Epidermal melanocyte (primary cell): ENCODE results near the gene FLNC.

Experiments
- DNase-seq: peaks from one replicate; pipeline ENCODE4 v3.0.0; 2011; ENCODE audit warnings: low spot score; ENCODE audit not compliant: insufficient read length

FLNC gene

DNA sequence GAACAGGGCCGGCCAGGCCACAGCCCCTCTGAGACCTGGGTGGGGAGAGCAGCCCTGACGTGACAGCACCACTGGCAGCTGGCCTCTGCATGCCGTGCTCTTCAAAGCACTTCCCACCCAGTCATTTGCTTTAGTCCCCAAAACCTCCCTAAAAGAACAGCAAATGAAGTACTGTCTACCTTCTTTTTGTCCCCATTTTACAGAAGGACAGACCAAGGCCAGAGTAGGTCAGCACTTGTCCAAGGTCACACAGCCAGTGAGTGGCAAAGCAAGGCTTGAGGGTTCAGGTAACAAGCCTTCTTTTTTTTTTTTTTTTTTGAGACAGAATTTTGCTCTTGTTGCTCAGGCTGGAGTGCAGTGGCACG is 47.5 kb downstream of the FLNC start:
- peak; percentile 1 for DNase-seq

DNA sequence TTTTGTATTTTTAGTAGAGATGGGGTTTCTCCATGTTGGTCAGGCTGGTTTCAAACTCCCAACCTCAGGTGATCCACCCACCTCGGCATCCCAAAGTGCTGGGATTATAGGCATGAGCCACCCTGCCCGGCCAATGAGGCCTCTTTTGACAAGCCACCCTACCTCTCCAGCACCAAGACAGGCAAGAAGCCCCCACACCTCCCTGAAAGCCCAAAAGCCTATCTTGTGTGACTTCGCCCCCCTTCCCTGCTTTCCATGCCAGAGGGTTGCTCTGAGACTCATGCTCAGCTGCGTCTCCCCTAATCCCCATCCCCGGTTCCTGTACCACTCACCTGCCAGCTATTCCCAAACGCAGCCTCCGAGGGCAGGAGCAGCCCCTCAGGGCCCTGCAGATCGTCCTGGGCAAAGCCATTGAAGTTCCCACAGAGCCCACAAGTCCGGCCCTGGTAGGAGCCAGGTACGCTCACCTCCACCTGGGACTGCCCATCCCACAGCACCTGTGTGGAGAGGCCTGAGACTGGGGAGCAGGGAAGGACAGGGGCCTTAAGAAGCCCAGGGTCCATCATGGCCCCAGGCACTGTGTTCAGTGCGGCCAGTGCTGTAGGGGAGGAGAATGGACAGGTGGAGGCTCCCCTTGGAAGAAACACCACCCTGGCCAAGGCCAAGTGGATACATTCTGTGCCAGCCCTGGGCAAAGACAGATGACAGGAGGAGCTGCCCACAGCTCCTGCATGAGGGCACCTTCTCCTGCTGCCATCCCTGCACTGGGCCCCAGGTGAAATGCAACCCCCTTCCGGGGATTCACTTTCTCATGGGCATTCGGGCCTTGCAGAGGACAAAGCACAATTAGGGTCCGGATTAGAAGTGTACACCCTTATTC is 48.3 kb downstream of the FLNC start:
- peak; percentile 9 for DNase-seq

DNA sequence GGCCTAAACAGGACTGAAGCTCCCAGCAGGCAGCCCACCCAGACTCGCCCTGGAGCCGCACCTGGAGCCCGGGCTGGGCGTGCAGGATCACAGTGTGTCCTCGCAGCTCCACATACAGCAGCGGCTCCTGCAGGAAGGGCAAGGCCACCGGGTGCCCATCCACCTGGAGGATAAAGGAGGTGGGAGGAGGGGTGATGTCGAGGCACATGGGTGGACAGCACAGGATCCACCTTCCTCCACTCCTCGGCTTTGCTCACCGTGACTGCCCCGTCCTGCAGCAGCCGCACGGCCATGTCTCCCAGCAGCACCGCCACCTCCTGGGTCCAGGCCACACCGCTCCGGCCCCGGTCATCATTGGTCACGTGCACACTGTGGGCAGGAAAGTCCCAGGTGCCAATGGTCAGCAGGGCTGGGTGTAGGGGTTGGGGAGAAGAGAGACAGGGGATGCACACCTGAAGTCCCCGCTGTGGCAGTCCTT is 49.3 kb downstream of the FLNC start:
- no peak for DNase-seq

DNA sequence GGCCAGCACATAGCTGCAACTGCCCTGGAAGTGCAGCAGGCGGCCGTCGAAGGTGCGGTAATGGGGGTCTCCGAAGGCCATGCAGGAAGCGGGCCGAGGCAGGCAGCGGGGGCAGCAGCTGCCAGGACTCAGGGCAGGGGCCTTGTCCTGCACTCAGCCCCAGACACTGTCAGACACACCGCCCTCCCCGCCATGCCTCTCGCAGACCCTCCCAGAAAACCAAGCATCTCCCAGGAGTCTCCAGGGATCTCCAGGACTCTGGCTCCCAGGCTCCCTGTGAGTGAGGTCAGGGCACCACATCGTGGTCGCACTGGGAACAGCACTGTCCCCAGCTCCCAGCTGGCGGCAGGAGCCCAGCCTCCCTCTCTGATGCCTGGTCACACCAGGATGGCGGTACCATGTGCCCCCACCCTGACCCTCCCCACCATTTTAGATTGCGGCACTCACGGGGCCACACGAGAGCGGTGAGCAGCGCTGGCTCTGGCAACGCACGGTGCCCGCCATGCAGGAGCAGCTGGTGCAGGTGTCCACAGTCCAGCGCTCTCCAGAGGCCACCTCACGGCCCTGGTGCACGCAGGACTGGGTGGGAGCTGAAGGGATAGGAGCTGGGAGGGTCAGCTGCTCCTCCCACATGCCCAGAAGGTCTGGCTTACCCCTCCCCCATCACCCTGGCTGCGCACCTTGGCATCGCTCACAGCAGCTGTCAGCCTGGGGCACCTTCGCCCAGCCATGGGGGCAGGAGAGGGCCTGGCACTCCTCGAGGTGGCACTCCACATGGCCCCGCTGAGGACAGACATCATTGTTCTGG is 49.9 kb downstream of the FLNC start:
- DNase-seq, result peak; percentile 96

DNA sequence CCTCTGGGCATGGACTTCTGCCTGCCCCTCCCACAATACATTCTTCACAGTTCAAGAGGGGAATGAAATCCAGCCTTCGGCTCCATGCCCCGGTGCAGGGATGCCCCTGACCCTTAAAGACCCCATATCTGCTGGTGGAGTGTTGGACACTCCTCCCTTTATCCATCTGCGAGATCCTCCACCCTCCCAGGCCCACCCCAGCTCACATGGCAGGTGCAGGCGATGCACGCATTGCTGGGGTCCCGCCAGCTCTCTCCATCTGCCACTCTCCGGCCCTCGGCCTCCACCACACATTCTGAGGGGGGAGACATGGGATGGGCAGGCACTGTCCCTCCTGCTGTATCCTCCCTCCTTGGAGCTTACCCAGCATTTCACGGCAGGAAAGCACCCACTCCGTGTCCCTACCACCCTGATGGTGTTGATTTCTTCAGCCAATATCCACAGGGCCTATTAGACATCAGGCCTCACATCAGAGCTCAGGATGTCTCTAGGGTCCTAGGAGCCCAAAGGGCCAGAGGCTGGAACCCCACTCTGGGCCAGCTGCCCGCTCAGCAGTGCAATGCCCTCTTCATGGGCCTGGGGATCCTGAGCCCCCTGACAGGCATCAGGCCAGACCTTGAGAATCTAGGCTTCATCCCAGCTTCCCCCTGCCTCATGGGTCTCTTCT is 50.7 kb downstream of the FLNC start:
- peak; percentile 6 for DNase-seq

DNA sequence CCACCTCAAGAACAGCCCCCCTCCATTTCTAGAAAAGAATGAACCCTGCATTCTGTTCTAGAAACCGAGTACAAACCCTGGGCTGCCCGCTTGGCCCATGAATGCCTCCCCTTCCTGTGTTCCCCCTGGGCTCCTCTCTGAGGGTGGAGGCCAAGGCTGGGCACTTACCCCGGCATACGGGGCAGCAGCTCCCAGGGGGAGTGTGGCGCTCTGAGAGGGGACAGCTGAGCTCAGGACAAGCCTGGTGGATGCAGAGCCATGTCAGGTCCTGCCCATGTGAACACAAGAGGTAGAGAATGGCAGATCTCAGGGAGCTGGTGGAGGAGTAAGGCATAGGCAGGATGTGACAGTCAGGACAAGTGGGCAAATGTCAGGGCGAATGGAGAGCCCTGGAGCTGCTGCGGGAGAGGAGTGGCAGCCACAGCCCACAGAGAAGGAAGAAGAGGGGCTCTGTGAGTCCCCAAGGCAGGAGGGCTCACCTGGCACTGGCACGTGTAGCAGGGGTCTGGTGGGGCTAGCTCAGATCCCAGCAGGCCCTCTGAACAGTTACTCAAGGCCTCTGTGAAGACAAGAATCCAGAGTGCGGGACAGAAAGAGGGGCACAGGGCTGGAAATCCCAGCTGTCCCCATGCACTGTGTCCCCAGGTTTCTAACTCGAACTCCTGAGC is 51.4 kb downstream of the FLNC start:
- peak; percentile 11 for DNase-seq

DNA sequence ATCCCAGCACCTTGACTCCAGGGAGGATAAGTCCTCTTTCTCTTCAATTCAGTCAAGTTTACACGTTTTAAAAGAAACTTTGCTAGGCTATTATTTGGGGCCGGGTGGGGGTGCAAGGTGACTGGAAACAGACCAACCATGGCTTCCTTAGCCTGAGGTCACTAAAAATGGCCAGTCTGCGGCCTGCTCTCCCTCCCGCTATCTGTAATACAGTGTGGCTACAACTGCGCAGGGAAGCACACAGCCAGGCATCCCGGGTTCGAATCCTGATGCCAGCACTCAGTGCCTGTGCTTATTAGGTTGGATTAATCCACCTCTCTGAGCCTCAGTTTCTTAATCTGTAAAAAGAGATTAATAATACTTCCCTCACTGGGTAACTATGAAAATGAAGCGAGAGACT is 51.9 kb downstream of the FLNC start:
- no peak for DNase-seq

DNA sequence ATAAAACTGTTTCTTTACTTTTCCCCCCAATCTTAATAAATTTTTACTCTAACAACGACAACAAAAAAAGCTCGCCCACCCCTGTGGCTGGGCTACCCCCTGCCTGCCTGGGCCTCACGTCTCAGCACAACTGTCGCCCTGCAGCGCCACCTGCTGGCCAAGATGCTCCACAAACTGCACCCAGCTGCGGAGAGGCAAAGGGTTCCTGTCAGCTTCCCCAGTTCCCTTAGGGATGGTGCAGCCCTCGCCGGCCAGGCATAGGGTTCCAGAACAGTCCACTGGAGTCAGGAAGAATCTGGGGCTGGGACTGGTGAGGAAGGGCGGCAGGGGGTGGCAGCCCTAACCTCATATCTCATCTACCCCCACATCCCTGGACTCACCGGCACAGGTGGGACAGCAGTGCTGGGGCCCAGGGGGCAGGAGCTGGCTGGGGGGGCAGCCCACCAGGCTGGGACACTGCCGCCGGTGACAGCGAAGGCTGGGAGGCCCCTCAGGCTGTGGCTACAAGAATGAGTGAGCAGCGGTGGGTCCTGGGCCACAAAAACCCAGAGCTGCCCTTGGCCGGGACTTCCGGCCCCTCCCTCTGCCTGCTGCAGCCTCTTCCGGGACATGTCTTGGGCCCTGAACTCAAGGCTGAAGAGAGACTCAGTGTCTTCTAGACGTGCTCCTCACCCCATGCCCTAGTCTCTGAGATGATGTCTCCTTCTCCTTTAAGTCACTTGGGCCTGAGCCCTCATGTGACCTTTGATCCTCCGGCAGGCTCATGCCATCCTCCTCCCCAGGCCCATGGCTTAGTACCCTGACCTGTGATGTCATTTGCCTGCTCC is 53.6 kb downstream of the FLNC start:
- peak; percentile 97 for DNase-seq

DNA sequence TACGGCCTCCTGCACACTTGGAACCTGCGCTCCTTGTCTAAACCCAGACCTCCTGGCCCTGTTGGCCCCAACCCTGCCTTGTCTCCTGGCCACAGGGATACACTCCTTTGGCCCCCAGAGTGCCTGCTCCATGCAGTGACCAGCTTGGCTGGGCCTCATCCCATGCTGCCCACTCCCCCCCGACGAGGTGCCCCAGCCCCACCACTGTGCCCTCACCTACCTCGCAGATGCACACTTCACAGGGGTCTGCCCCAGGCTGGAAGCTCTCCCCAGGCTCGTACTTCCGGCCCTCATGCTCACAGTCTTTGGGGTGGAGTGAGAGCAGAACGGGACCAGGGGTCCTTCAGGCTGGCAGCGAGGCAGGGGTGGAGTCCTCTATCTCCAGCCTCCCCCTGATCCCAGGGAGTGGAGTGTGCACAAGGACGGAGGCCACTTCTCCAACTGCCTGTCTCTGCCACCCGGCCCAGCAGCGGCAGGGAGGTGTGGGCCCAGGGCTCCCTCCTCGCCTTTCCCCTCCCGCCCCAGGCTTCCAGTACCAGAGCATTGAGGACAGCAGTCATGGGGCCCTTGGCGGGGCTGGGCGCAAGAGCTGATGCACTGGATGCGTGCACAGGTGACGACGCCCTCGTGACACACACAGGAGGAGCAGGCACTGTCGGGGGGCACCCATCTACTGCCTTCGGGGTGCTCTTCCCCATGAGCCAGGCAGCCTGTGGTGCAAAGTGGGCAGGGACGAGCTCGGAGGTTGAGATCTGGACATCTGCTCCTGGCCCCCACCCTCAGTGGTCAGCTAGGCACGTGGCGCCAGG is 54.6 kb downstream of the FLNC start:
- peak; percentile 11 for DNase-seq

DNA sequence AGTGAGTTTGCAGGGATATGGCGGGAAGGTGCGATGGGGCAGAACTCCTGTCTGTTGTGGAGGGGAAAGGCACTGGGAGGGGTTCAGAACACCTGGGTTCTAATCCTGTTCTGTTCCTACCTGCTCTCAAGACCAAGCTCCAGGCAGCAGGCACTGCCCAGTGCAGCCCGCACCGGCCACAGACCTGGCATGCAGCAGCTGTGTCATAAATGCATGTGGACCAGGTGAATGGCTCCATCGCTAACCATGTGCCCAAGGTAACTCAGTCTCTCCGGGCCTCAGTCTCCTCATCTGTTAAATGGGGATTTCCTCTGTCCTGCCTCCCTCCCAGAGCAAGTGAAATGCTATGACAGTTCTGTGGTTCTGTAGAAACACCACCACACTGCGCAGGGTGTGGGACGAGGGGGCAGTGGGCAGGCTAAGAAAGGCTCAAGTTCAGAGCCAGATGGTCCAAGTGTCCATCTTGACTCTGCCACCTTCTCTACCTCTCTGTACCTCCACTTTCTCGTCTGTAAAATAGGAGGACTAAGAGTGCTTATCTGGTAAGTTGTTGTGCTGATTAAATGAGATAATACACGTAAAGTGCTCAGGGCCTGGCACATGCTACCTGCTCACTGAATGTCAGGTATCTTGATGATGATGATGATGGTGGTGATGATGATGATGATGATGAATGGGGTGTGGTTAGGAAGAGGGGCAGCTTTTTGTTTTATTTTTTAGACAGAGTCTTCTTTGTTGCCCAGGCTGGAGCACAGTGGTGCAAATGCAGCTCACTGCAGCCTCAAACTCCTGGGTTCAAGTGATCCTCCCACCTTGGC is 55.4 kb downstream of the FLNC start:
- peak; percentile 3 for DNase-seq

DNA sequence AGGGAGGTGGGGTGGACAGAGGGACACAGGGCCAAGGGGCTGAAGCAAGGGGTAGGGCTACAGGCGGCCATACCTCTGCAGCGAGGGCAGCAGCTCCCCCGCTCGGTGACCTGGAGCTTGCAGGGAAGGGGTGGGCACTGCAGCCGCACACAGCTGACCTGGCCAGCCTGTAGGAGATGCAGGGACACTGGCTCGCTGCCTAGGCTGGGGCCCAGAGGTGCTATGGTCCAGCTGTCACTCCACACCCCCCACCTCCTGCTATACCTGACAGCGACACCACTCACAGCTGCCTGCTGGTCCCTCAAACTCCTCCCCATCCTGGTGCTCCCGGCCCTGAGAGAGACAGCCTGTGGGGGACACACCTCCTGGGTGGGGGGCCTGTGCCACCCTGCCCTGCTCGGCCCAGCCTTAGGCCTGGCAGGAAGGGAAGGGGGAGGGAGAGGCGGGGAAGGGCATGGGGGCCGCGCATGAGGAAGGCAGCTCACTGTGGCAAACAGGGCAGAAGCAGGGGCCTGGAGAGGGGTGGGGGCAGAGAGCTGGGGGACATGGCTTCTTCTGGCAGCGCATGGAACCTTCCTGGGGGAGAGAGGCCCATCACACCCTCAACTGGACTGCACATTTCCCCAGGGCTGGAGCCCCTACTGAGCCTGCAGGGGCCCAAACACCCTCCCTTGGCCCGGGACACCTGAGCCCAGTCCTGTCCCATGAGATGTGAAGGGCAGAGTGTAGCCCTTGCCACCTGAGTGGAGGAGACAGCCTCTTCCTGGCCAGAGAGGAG is 56.4 kb downstream of the FLNC start:
- DNase-seq, result peak; percentile 13

DNA sequence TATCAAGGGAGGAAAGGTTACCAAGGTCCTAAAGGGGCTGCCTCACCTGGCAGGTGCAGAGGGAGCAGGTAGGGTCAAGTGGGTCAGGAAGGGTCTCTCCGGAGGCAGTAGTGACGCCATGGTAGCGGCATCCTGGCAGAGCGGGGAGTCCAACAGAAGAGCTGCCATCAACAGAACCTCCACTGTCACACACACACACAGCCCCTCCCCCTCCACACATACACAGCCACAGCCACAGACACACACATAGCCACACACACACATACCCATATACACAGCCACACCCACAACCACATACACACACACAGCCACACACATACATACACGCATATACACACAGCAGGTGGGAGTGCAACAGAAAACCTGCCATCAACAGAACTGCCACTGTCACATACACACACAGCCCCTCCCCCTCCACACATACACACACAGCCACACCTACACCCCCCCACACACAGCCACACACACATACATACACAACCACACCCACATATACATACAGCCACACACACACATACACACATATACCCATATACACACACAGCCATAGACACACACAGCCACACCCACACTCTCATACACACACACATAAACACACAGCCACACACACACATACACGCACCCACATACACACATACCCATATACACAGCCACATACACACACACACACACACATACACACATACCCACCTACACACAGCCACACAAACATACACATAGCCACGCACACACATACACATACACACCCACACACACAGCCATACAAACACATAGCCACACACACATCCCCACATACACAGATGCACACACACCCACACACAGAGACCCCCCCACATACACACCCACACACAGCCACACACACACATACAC is 57.2 kb downstream of the FLNC start:
- peak; percentile 8 for DNase-seq

DNA sequence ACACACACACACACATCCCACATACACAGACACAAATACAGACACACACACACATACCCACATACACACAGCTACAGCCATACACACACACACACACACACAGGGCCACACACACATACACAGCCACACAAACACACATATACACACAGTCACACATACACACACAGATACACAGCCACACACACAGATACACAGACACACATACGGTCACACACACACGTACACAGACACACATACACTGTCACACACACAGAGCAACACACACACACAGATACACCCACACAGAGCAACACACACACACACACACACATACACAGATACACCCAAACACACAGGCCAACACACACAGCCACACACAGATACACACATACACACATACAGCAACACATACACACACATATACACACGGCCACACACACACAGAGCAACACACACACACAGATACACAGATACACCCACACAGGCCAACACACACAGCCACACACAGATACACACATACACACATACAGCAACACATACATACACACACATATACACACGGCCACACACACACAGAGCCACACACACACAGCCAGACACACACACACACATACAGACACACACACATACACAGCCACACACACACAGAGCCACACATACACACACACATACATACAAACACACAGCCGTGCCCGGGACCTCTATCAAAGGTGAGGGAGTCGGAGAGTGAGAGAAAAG is 58.0 kb downstream of the FLNC start:
- DNase-seq, result no peak

DNA sequence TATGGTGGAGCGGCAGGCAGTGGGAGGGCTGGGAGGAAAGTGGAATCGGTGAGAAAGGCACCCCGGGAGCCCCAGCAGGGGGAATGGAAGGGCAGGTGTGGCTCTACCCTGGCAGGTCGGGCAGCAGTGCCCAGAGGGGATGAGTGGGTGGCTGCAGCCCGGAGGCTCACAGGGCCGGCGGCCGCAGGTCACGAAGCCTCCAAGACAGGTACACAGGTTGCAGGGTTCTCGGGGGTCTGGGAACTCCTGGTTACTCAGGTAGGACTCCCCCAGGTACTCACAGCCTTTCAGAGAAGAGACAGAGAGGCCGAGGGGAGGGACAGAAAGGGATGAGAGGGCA is 58.5 kb downstream of the FLNC start:
- peak; percentile 4 for DNase-seq

DNA sequence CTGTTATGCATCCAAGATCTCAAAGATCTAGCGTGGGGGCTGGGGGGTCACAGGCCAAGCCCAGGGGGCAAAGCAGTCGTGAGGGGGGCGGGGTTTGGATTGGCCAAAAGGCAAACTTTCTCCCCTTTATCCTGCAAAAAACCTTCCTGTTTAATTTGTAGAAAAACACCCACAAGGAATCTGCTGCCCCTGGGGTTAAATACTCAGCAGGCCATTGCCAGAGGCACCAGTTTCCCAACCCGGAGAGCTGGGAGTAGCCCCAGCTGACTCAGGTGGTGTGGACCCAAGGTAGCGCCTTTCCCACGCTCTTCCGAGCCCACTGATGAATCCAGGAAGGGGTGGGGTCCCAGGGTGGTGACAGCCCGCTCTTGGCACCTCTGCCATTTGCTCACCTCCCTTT is 58.9 kb downstream of the FLNC start:
- no peak for DNase-seq

DNA sequence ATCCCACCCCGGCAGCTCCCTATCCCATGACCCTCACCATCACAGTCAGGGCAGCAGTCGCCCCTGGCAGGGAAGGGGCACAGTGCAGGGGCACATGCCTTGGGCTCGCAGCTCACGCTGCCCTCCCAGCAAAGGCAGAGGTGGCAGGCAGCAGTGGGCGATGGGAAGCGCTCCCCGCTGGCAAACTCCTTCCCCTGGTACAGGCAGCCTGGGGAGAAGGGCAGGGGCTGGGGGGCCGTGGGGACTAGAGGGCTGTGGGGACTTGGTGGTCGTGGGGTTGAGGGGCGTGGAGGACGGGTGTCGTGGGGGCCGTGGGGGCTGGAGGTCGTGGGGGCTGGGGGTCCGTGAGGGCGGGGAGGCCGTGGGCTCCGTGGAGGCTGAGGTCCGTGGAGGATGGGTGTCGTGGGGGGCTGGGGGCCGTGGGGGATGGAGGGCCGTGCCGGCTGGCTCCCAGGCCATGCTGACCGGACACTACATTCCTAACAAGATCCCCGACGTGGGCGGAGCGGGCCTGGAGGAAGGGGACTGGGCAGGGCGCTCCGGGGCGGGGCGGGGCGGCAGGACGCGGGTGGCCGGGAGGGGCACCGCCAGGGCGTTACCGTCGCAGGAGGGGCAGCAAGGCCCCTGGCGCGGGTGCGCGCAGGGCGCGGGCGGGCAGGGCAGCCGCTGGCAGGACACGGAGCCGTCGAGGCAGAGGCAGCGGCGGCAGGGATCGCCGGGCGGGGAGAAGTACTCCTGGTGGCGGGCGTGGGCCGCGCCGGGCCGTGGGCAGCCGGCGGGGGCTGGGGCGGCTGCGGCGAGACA is 60.3 kb downstream of the FLNC start:
- peak; percentile 13 for DNase-seq
